Measurements from ENCODE around the gene ECEL1.

The ECEL1 gene

DNA sequence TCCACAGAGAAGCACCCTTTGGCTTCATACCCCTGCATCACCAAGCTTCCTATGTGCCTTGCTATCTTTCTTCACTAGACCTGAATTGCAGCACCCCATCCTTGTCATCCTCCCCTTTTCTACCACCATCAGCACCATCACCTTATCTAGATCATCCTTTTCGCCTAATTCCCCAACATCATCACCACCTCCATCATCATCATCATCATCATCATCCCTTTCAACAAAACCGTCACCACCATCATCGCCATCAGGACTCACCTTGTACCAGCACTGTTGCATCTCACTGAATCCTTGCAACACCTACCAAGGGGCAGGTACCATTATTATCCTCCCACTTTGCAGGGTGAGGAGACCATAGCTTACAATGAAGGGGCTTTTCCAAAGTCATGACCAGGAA is 10.8 kb upstream of the ECEL1 start:
- Histone ChIP-seq H3K27ac (ENCODE audit: low read depth, low read length) (no peak overlapping the region), H2AFZ (ENCODE audit: low read length, unreplicated experiment) (no peak overlapping the region), H3K4me3 (ENCODE audit: low read depth, low read length) (no peak overlapping the region), H3K27me3 (ENCODE audit: insufficient read depth, low read length) (peaks cover 38% of the 10 kb centered on the region), H3K36me3 (ENCODE audit: insufficient read depth, low read length) (no peaks in the 10 kb centered on the region), H3K4me1 (ENCODE audit: control insufficient read depth, insufficient read depth, low read length, unreplicated experiment) (peaks cover 2% of the 10 kb centered on the region), H3K79me2 (ENCODE audit: control insufficient read depth, insufficient read depth, low read length, unreplicated experiment) (no peaks in the 10 kb centered on the region)

DNA sequence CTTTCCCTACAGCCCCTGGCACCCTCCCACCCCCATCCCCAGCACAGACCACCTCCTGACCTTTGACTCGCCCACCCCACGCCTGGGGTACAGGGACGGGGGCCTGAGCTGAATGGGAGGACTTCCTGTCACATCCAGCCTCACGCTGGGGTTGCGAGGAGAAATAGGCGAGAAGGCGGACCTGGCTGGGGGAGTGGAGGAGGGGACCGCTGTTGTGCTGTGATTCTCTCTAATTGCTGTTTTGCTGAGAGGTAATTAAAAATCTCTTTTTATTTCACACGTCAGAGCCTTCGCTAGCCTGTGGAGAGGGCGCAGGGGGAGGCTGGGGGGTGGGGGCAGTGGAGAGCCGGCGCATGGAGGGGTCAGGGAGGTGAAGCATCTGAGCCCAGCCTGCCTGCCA is 9.7 kb upstream of the ECEL1 start:
- Histone ChIP-seq H3K27ac (ENCODE audit: low read depth, low read length) (no peak overlapping the region), H3K27me3 (ENCODE audit: insufficient read depth, low read length) (peaks cover 27% of the 10 kb centered on the region), H3K4me3 (ENCODE audit: low read depth, low read length) (no peak overlapping the region), H2AFZ (ENCODE audit: low read length, unreplicated experiment) (no peak overlapping the region), H3K36me3 (ENCODE audit: insufficient read depth, low read length) (no peaks in the 10 kb centered on the region), H3K79me2 (ENCODE audit: control insufficient read depth, insufficient read depth, low read length, unreplicated experiment) (no peaks in the 10 kb centered on the region), H3K4me1 (ENCODE audit: control insufficient read depth, insufficient read depth, low read length, unreplicated experiment) (no peaks in the 10 kb centered on the region)

DNA sequence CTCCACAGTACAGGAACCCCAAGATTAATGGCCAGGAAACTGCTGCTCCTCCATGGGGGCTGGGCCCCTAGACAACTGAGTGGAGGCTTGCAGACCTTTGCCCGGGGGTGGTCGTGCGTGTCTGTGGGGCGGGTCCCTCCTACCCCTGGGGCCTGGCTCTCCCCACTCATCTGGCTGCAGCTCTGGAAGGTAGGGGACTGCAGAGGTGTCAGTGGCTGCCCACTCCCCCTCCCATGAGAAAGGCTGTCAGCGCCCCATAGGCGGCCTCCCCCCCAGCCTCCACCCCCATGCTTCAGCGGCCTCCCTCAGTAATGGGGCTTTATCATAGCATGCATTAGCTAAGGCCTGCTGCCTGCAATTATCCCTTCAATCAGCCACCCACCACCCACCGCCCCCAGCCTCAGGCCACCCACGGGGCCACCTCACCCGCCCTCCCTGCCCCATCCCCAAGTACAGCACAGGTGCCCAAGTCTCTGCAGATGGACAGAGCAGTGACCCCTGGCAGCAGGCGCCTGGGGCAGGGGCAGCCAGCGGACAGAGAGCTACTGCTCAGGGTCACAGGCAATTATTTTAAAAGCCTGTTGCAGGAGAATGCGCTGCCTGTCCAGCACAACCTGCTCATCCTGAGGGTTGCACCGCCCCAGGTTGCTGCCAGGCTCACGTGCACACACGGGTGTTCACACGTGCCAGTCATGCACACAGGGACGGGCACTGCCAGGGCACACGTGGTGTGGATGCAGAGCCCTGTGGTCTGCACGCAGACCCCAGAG is 9.1 kb upstream of the ECEL1 start:
- Histone ChIP-seq H3K27me3 (ENCODE audit: insufficient read depth, low read length) (peaks cover 22% of the 10 kb centered on the region), H2AFZ (ENCODE audit: low read length, unreplicated experiment) (no peak overlapping the region), H3K4me1 (ENCODE audit: control insufficient read depth, insufficient read depth, low read length, unreplicated experiment) (no peaks in the 10 kb centered on the region)

DNA sequence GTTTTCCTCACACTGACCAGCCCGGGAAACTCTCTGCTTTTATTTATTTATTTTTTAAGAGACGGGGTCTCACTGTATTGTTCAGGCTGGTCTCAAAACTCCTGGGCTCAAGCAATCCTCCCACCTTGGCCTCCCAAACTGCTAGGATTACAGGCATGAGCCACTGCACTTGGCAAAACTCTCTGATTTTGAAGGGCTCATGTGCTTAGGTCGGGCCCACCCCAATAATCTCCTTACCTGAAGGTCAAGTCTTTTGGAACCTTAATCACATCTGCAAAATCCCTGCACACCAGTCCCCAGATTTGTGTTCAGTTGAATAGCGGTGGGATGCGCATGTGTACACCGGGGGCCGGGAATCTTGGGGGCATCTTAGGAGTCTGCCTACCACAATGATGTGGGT is 7.7 kb upstream of the ECEL1 start:
- H3K4me3 ChIP-seq (ENCODE audit: low read depth, low read length) = no peak overlapping the region
- peaks cover 14% of the 10 kb centered on the region; the same call in 1 of the 2 replicates for H3K27me3 ChIP-seq (ENCODE audit: insufficient read depth, low read length)
- no peaks in the 10 kb centered on the region for H3K36me3 ChIP-seq (ENCODE audit: insufficient read depth, low read length)
- no peaks in the 10 kb centered on the region for H3K4me1 ChIP-seq (ENCODE audit: control insufficient read depth, insufficient read depth, low read length, unreplicated experiment)
- no peak overlapping the region for H3K27ac ChIP-seq (ENCODE audit: low read depth, low read length)
- H2AFZ ChIP-seq (ENCODE audit: low read length, unreplicated experiment) = no peak overlapping the region
- H3K79me2 ChIP-seq (ENCODE audit: control insufficient read depth, insufficient read depth, low read length, unreplicated experiment) = no peaks in the 10 kb centered on the region

More for the DNA sequence above, 9.1 kb upstream of the ECEL1 start:
- Histone ChIP-seq H3K36me3 (ENCODE audit: insufficient read depth, low read length) (no peaks in the 10 kb centered on the region), H3K27ac (ENCODE audit: low read depth, low read length) (no peak overlapping the region), H3K4me3 (ENCODE audit: low read depth, low read length) (no peak overlapping the region), H3K79me2 (ENCODE audit: control insufficient read depth, insufficient read depth, low read length, unreplicated experiment) (no peaks in the 10 kb centered on the region)

DNA sequence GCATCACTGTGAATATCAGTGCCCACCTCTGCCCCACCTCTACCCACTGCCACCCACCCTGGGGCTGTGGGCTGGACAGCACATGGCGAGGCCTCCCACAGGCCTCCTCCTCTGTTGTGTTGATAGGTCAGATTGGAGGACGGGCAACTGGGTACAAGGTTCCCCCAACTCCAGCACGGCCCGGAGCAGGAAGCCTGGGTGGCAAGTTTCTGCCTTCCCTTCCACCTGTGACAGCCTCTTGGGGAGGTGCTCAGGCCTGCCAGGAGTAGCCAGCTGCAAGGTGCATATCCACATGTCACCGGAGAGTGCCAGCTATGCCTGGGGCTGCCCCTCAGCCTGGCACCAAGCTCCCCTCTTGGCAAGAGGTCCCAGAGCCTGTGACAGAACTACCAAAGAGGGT is 6.9 kb upstream of the ECEL1 start:
- H2AFZ ChIP-seq (ENCODE audit: low read length, unreplicated experiment) = no peak overlapping the region
- no peak overlapping the region for H3K27ac ChIP-seq (ENCODE audit: low read depth, low read length)
- H3K36me3 ChIP-seq (ENCODE audit: insufficient read depth, low read length) = no peaks in the 10 kb centered on the region
- no peaks in the 10 kb centered on the region for H3K4me1 ChIP-seq (ENCODE audit: control insufficient read depth, insufficient read depth, low read length, unreplicated experiment)
- H3K4me3 ChIP-seq (ENCODE audit: low read depth, low read length) = no peak overlapping the region
- no peaks in the 10 kb centered on the region for H3K79me2 ChIP-seq (ENCODE audit: control insufficient read depth, insufficient read depth, low read length, unreplicated experiment)
- peaks cover 14% of the 10 kb centered on the region; the same call in 1 of the 2 replicates for H3K27me3 ChIP-seq (ENCODE audit: insufficient read depth, low read length)

DNA sequence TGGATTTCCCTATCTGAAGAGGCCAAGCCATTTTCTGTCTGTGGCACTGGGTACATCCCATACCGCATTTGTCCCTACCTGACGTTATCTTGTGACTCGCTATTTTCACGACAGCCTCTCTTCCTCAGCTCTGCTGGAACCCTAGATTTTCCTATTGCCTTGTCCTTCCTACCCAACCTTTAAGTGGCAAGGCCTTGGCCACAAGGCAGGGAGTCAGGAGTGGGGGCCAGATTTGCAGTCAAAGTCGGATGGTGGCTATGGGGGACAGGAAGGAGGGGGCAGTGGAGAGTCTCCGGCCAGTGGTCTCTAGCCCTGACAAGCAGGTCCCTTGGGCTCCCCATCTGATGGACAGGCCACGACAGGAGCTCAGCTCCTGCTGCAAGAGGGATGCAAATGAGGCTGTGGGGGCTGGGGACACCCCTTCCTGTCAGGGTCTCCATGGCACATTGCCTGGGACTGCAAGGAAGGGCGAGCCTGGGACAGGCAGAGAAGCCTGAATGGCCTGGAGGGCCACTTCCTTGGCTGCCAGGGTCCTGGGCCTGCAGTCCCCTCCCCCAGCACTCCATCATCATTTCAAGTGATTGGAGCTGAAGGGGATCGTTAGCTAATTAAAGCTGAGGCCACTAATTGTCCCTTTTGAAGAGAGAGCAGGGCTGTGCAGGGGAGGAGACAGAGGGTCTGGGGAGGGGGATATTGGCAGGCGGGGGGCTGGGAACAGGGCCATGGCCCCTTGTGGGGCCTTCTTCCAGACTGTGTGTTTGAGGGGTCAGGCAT is 6.3 kb upstream of the ECEL1 start:
- Histone ChIP-seq H2AFZ (ENCODE audit: low read length, unreplicated experiment) (no peak overlapping the region), H3K27me3 (ENCODE audit: insufficient read depth, low read length) (peaks cover 15% of the 10 kb centered on the region; the same call in 1 of the 2 replicates), H3K4me1 (ENCODE audit: control insufficient read depth, insufficient read depth, low read length, unreplicated experiment) (no peaks in the 10 kb centered on the region), H3K79me2 (ENCODE audit: control insufficient read depth, insufficient read depth, low read length, unreplicated experiment) (no peaks in the 10 kb centered on the region), H3K36me3 (ENCODE audit: insufficient read depth, low read length) (no peaks in the 10 kb centered on the region), H3K27ac (ENCODE audit: low read depth, low read length) (no peak overlapping the region), H3K4me3 (ENCODE audit: low read depth, low read length) (no peak overlapping the region)

DNA sequence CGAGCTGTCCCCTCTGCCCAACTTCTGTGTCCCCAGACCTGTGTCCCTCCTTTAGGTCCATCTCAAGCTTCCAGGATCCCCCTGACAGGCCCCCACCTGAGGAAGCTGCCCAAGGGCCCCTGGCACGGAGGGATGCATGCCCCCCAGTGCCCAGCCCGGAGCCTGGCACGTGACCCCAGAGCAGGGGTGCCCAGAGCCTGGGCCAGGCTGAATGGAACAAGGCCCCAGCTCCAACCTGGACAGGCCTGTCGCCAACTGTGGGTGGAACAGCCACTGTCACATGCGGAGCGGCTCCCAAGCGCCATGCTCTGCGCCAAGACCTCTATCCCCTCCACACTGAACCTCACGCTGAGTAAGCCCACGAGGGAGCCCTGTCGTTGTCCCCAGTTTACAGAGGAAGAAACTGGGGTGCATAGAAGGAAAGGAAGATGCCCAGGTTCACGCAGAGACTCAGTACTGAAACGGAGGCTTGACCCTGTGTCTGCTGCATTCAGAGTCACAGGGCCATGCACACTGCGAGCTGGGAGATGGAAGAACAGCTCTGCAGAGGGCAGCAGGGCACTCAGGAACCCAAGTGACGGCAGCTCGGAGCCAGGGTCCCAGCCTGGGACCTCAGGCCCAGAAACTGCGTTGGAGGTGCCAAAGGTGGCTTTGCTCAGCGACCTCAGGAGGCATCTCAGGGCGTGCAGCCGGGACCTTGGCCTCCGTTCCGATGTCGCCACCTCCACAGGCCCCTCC is 5.5 kb upstream of the ECEL1 start:
- Histone ChIP-seq H3K36me3 (ENCODE audit: insufficient read depth, low read length) (no peaks in the 10 kb centered on the region), H3K4me1 (ENCODE audit: control insufficient read depth, insufficient read depth, low read length, unreplicated experiment) (no peaks in the 10 kb centered on the region), H3K27me3 (ENCODE audit: insufficient read depth, low read length) (peaks cover 15% of the 10 kb centered on the region), H2AFZ (ENCODE audit: low read length, unreplicated experiment) (no peak overlapping the region), H3K27ac (ENCODE audit: low read depth, low read length) (no peak overlapping the region), H3K79me2 (ENCODE audit: control insufficient read depth, insufficient read depth, low read length, unreplicated experiment) (no peaks in the 10 kb centered on the region), H3K4me3 (ENCODE audit: low read depth, low read length) (no peak overlapping the region)

DNA sequence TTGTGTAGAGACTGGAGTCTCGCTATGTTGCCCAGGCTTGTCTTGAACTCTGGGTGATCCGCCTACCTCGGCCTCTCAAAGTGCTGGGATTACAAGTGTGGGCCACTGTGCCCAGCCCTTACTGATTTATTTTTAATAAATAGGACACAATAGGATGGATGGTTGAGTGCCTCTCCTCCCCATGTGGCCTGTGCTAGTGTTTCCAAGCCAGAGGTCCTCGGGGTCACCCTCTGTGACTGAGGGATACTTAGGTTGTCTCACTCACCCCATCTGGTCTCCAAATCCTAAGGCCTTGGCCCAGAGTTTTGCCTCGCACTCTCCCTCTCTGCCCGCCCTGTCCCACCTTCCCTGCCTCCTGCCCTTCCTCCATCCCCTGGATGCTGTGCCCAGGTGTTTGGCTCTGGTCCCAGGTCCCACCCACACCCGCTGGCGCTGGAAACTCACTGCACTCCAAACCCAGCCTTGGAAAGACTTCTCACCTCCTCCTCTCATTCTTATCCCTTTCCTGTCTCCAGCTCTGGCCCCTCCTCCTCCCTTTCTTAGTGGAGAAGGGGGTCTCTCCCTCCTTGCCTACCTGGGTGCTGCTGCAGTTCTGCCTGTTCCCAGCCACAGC is 4.7 kb upstream of the ECEL1 start:
- Histone ChIP-seq H2AFZ (ENCODE audit: low read length, unreplicated experiment) (no peak overlapping the region), H3K27me3 (ENCODE audit: insufficient read depth, low read length) (peaks cover 16% of the 10 kb centered on the region)

DNA sequence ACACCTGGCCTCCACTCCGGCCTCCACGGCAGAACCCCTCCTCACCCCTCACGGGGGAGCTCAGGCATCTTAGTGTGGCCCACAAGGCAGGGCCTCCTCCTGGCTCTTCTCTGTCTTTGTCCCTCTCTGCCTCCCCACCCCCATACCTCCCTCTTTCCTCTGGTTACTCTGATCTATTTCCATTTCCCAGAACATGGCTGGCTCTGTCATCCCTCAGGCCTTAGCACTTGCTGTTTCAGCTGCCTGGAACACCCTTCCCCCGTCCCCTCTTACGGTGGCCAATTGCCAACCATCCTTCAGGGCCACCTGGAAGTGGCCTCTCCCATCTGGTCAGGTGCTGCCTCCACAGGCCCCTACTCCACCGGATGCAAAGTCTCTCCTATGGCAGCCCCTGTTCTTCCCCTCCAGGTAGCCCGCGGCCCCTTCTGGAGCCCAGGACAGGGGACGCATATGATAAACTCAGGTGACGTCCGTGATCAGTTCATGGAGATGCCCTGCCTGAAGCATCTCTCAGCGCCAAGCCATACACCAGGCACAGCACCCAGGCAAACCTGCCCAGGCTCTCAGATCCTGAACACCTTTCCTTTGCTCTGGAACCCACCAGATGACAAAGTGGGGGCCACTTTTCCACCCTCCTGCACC is 3.6 kb upstream of the ECEL1 start:
- H3K4me1 ChIP-seq (ENCODE audit: control insufficient read depth, insufficient read depth, low read length, unreplicated experiment) = no peaks in the 10 kb centered on the region
- H3K36me3 ChIP-seq (ENCODE audit: insufficient read depth, low read length) = no peaks in the 10 kb centered on the region
- no peaks in the 10 kb centered on the region for H3K79me2 ChIP-seq (ENCODE audit: control insufficient read depth, insufficient read depth, low read length, unreplicated experiment)
- no peak overlapping the region for H3K27ac ChIP-seq (ENCODE audit: low read depth, low read length)
- H3K4me3 ChIP-seq (ENCODE audit: low read depth, low read length) = no peak overlapping the region
- peaks cover 26% of the 10 kb centered on the region for H3K27me3 ChIP-seq (ENCODE audit: insufficient read depth, low read length)
- H2AFZ ChIP-seq (ENCODE audit: low read length, unreplicated experiment) = no peak overlapping the region

More for the DNA sequence above, 4.7 kb upstream of the ECEL1 start:
- H3K4me3 ChIP-seq (ENCODE audit: low read depth, low read length) = no peak overlapping the region
- H3K4me1 ChIP-seq (ENCODE audit: control insufficient read depth, insufficient read depth, low read length, unreplicated experiment) = no peaks in the 10 kb centered on the region
- H3K79me2 ChIP-seq (ENCODE audit: control insufficient read depth, insufficient read depth, low read length, unreplicated experiment) = no peaks in the 10 kb centered on the region
- H3K27ac ChIP-seq (ENCODE audit: low read depth, low read length) = no peak overlapping the region
- H3K36me3 ChIP-seq (ENCODE audit: insufficient read depth, low read length) = no peaks in the 10 kb centered on the region

Data from ACC112 (cell line).